GM12878 (cell line): ENCODE results near the gene SEPTIN7. TPM values are rescaled to one million over a fixed set of nuclear protein-coding genes. Genes with fewer than 3 reads are reported as not detected.

Experiments used
- ATAC-seq: fragments of 200-7000 bp; cut with Tn5 transposase; 3 replicates; pipeline ENCODE4 v1.9.1; 2020; ENCODE audit warnings: mild to moderate bottlenecking, moderate library complexity
- BruUV-seq: library from RNA; stranded (reverse); fragments of 400-500 nt; replicated peaks from 2 replicates; lab custom pipeline; 2021; lab: Mats Ljungman, UMichigan
- CTCF ChIA-PET: fragments of 300-600 bp; sonication (Branson Sonifier 250); formaldehyde crosslinking; extraction: SDS; loops from one replicate; lab custom pipeline; 2021; ENCODE audit warnings: inconsistent platforms; lab: Yijun Ruan, JAX
- POLR2A ChIA-PET: fragments of 350-600 bp; formaldehyde crosslinking; extraction: SDS; loops from one replicate; lab custom pipeline; 2021; ENCODE audit warnings: inconsistent platforms; lab: Charles Lee
- RAD21 ChIA-PET: fragments of 300-600 bp; sonication (Branson Sonifier 250); formaldehyde crosslinking; loops from one replicate; lab custom pipeline; 2023; ENCODE audit warnings: antibody characterized with exemption; ENCODE audit not compliant: unreplicated experiment; lab: Charles Lee
- SMC1A ChIA-PET: fragments of 300-600 bp; sonication (Branson Sonifier 250); formaldehyde crosslinking; loops from one replicate; lab custom pipeline; 2023; ENCODE audit not compliant: unreplicated experiment, uncharacterized antibody; lab: Charles Lee
- DNase-seq: peaks from one replicate; pipeline ENCODE4 v3.0.0-alpha.2; 2011; ENCODE audit warnings: low read depth, low spot score
- FAIRE-seq: peaks from 3 replicates; lab custom pipeline; 2011; peaks lifted over from hg19 to GRCh38; lab: Jason Lieb, UNC
- H2AFZ ChIP-seq: 2 replicates; pipeline ENCODE4 v1.6.0; 2011; ENCODE audit warnings: low read depth, low read length, control low read depth; ENCODE audit not compliant: control insufficient read depth
- H3K27ac ChIP-seq: 2 replicates; pipeline ENCODE4 v1.5.1; 2011; ENCODE audit warnings: control low read depth; ENCODE audit not compliant: control insufficient read depth, insufficient read depth
- H3K27me3 ChIP-seq, 2 experiments: replicated peaks in 1 of 2; 2 replicates each; pipeline versions ENCODE4 v1.6.0 to v1.6.1; 2011; ENCODE audit warnings: low read length in 1 of 2; ENCODE audit not compliant: control insufficient read depth in 2 of 2, insufficient read depth in 2 of 2
- H3K36me3 ChIP-seq, 2 experiments: 2 replicates each; pipeline ENCODE4 v1.5.1; 2011; ENCODE audit warnings: low read length in 1 of 2; ENCODE audit not compliant: control insufficient read depth in 2 of 2, insufficient read depth in 2 of 2
- H3K4me1 ChIP-seq: 2 replicates; pipeline ENCODE4 v1.6.1; 2011; ENCODE audit warnings: mild to moderate bottlenecking, low read length, moderate library complexity, mixed read lengths; ENCODE audit not compliant: control insufficient read depth, insufficient read depth
- H3K4me2 ChIP-seq: 2 replicates; pipeline ENCODE4 v1.6.0; 2011; ENCODE audit warnings: control low read depth; ENCODE audit not compliant: control insufficient read depth, insufficient read depth
- H3K4me3 ChIP-seq: fragments of 200-600 bp; sonication (generic); 2 replicates; pipeline ENCODE4 v1.5.1; 2016
- H3K79me2 ChIP-seq: 2 replicates; pipeline ENCODE4 v1.6.0; 2011; ENCODE audit warnings: low read length; ENCODE audit not compliant: control insufficient read depth, insufficient read depth
- H3K9ac ChIP-seq: 2 replicates; pipeline ENCODE4 v1.8.0; 2011; ENCODE audit warnings: low read length, control low read depth, mixed read lengths; ENCODE audit not compliant: control insufficient read depth, insufficient read depth
- H3K9me3 ChIP-seq: replicated peaks from 3 replicates; pipeline ENCODE4 v1.5.1; 2011; ENCODE audit warnings: mild to moderate bottlenecking, low read length; ENCODE audit not compliant: control insufficient read depth, insufficient read depth
- H4K20me1 ChIP-seq: 2 replicates; pipeline ENCODE4 v1.6.0; 2011; ENCODE audit not compliant: control insufficient read depth, insufficient read depth
- ETV6 ChIP-seq, 2 experiments: fragments of 450-650 bp in 1 of 2; IDR thresholded peaks in 1 of 2; conservative IDR thresholded peaks in 1 of 2; 2 replicates each; pipeline ENCODE4 v1.6.1; 2014; ENCODE audit warnings: antibody characterized with exemption in 1 of 2, borderline replicate concordance in 1 of 2, low read depth in 1 of 2, mild to moderate bottlenecking in 1 of 2, moderate library complexity in 1 of 2
- ZBTB40 ChIP-seq: fragments of 450-650 bp; IDR thresholded peaks from 2 replicates; pipeline ENCODE4 v1.6.1; 2016; ENCODE audit warnings: mild to moderate bottlenecking, moderate library complexity, borderline replicate concordance
- WGBS: methylation state at CpG from one replicate; pipeline ENCODE4 v1.1.6; 2016; ENCODE audit warnings: low lambda C conversion rate; ENCODE audit not compliant: insufficient replicate concordance, insufficient coverage; ENCODE audit errors: missing lambda C conversion rate; 5-methylcytosine and 5-hydroxymethylcytosine counted together
- in situ Hi-C: fragments of 300-500 bp; cut with MboI; formaldehyde crosslinking; loops from 9 replicates; pipeline ENCODE4 v1.14.3; 2018; ENCODE audit warnings: mixed read lengths
- intact Hi-C: fragments of 100-400 bp; cut with micrococcal nuclease; formaldehyde crosslinking; loops from one replicate; pipeline ENCODE4 v1.14.2; 2022; ENCODE audit not compliant: unreplicated experiment
- polyA plus RNA-seq, 11 experiments: library from polyadenylated mRNA; depleted of rRNA in 4 of 11; unstranded in 6 of 11; stranded (reverse) in 5 of 11; fragments of >200 nt; fragmentation: Nextera tagmentation in 4 of 11; fragmentation: Illumina TruSeq in 1 of 11; extraction: Ambion mirVana in 4 of 11; extraction: Trizol in 1 of 11; gene quantifications; 1 replicate in 1 of 11; 2 replicates in 10 of 11; pipeline versions ENCODE4 v1.2.1 to v1.2.3, GENCODE V29; 2011 to 2016; ENCODE audit warnings: inconsistent platforms in 2 of 11, missing spikeins in 2 of 11, low read depth in 1 of 11
- total RNA-seq, 4 experiments: library from RNA; depleted of rRNA in 3 of 4; stranded (reverse); fragments of >200 nt in 3 of 4; fragmentation: Illumina TruSeq in 1 of 4; extraction: Trizol in 1 of 4; gene quantifications; 2 replicates each; pipeline versions ENCODE4 v1.2.1 to v1.2.3, GENCODE V29; 2013 to 2021

Gene SEPTIN7
- total and polyA plus RNA-seq, 10 of the 15 experiments (the other 5 are each of a cell fraction or from before 2014, with no cell fraction given) = 176 to 787 (median 437) TPM

- Histone ChIP-seq H3K9me3 (peaks cover 22% of the 10 kb centered on the region), H3K27me3 (no peaks in the 10 kb centered on the region), H3K4me2 (0 out of 2 replicates have a peak overlapping the region, but pooled peaks have one; percentile 57)
- FAIRE-seq = no peak
- RAD21 ChIA-PET = interaction anchor here (1.3 to 2.1 kb wide), 2 partner anchors 19 to 110 kb away, joined by 6 to 7 read pairs; partner anchors contain the start of gene SEPTIN7
- in situ Hi-C loops = no loop called here
- DNase-seq = no peak
- SMC1A ChIA-PET = interaction anchor here (0.7 to 5.0 kb wide), 7 partner anchors 15 to 110 kb away, joined by 3 to 39 read pairs (median 3); no protein-coding TSS in a partner anchor
- TF ChIP-seq ETV6 (conservative IDR thresholded peaks at IDR 0.05 in 1 of 2, IDR thresholded peaks at IDR 0.05 in 1 of 2; ENCODE audit: borderline replicate concordance in 1 of 2, low read depth in 1 of 2) = no peak
- TF ChIP-seq ZBTB40 = no peak
- TF ChIP-seq, all 136 proteins: peak for 0
- H3K9ac ChIP-seq = no peak overlapping the region
- peaks cover 99% of the 10 kb centered on the region for H3K79me2 ChIP-seq
- no peak overlapping the region for H3K27ac ChIP-seq
- POLR2A ChIA-PET = interaction anchor here (0.6 to 1.0 kb wide), 4 partner anchors 8 to 93 kb away, joined by 3 to 4 read pairs (median 4); partner anchors contain the start of gene SEPTIN7
- H3K36me3 ChIP-seq = peaks cover 0 to 3% of the 10 kb centered on the region in 2 experiments; a peak in 1 of 4 replicates
- no peak overlapping the region for H2AFZ ChIP-seq
- ATAC-seq = peak; percentile 21
- no TSS peak for BruUV-seq
- CTCF ChIA-PET = interaction anchor here (0.8 to 2.3 kb wide), 5 partner anchors 10 to 28 kb away, joined by 3 to 10 read pairs (median 3); no protein-coding TSS in a partner anchor
- H3K4me3 ChIP-seq = no peak overlapping the region
- WGBS = 76% methylated on average over 3 of the region's 3 CpGs
- H3K4me1 ChIP-seq = peaks cover 6% of the 10 kb centered on the region
- no peaks in the 10 kb centered on the region; the same call in 1 of the 2 replicates for H4K20me1 ChIP-seq
- intact Hi-C loops = no loop called here
Measured at GRCh38 chr7:35819954-35820703, 19.3 kb downstream of the SEPTIN7 start.
